Measurements from ENCODE around the gene BEAN1. TPM values are rescaled to one million over a fixed set of nuclear protein-coding genes. Genes with fewer than 3 reads are reported as not detected.

BEAN1 gene
- total RNA-seq, 1 experiment from 2014 or later, result 0.61 TPM

DNA sequence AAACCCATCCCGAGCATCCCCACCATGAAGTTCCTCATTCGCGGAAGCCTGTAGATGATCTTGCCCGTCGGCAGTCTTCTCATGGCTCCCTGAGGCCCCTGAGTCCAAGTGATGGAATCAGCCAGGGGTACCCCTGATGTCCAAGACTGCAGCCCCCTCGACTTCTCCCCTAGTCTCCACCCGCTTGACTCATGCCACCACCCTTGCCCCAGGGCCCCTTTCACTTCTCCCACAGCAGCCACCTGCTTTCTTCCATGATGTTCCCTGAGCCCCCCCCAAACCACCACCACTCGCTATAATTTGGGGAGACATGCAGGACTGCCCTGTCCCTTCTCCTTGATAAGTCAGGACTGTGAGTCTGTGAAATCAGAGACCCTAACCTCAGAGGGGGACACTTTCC, 11.4 kb downstream of the BEAN1 start:
- BruUV-seq (replicated peaks), result no TSS peak
- no peak overlapping the region for H3K27ac ChIP-seq (ENCODE audit: low read depth, low read length)
- H3K9me2 ChIP-seq (ENCODE audit: insufficient read depth), result no peaks in the 10 kb centered on the region
- peaks cover 12 to 18% of the 10 kb centered on the region in 2 experiments for H3K4me1 ChIP-seq (ENCODE audit: control insufficient read depth in 1 of 2, insufficient read depth in 2 of 2, low read length in 2 of 2)
- no peak overlapping the region for H3K4me3 ChIP-seq (replicated peaks in 1 of 2; ENCODE audit: low read depth in 1 of 2, low read length in 2 of 2)
- H3K9me3 ChIP-seq (ENCODE audit: control insufficient read depth in 1 of 2, insufficient read depth in 1 of 2, low read depth in 1 of 2, low read length in 2 of 2), result no peaks in the 10 kb centered on the region
- ATAC-seq (no peak), DNase-seq (ENCODE audit: low read depth, low spot score) (no peak)
- intact Hi-C loops (cut with micrococcal nuclease), result no loop called here
- TF ChIP-seq, protein P1, sequence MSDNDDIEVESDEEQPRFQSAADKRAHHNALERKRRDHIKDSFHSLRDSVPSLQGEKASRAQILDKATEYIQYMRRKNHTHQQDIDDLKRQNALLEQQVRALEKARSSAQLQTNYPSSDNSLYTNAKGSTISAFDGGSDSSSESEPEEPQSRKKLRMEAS (IDR thresholded peaks at IDR 0.05), result no peak
- TF ChIP-seq EGR1 (IDR thresholded peaks at IDR 0.05; ENCODE audit: low read depth), result no peak
- no peak for TF ChIP-seq TCF7L2 (IDR thresholded peaks at IDR 0.05; ENCODE audit: borderline replicate concordance, extremely low read depth, insufficient read depth, insufficient read length)
- no peak for TF ChIP-seq JUND (IDR thresholded peaks at IDR 0.05)
- TF ChIP-seq SP1 (IDR thresholded peaks at IDR 0.05; ENCODE audit: low read depth), result no peak
- no peak for TF ChIP-seq EZH2phosphoT487 (IDR thresholded peaks at IDR 0.05; ENCODE audit: borderline replicate concordance)
- TF ChIP-seq, protein P2, sequence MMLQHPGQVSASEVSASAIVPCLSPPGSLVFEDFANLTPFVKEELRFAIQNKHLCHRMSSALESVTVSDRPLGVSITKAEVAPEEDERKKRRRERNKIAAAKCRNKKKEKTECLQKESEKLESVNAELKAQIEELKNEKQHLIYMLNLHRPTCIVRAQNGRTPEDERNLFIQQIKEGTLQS (IDR thresholded peaks at IDR 0.05), result no peak
- no peak for TF ChIP-seq ZNF274 (IDR thresholded peaks at IDR 0.05; ENCODE audit: low read depth, low read length)
- TF ChIP-seq, protein P3, sequence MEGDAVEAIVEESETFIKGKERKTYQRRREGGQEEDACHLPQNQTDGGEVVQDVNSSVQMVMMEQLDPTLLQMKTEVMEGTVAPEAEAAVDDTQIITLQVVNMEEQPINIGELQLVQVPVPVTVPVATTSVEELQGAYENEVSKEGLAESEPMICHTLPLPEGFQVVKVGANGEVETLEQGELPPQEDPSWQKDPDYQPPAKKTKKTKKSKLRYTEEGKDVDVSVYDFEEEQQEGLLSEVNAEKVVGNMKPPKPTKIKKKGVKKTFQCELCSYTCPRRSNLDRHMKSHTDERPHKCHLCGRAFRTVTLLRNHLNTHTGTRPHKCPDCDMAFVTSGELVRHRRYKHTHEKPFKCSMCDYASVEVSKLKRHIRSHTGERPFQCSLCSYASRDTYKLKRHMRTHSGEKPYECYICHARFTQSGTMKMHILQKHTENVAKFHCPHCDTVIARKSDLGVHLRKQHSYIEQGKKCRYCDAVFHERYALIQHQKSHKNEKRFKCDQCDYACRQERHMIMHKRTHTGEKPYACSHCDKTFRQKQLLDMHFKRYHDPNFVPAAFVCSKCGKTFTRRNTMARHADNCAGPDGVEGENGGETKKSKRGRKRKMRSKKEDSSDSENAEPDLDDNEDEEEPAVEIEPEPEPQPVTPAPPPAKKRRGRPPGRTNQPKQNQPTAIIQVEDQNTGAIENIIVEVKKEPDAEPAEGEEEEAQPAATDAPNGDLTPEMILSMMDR (IDR thresholded peaks at IDR 0.05 in 2 of 3, conservative IDR thresholded peaks at IDR 0.05 in 1 of 3; ENCODE audit: borderline replicate concordance in 1 of 3, insufficient read depth in 1 of 3, low read depth in 2 of 3, low read length in 2 of 3), result no peak
- TF ChIP-seq REST (IDR thresholded peaks at IDR 0.05; ENCODE audit: low read depth), result no peak
- TF ChIP-seq CEBPB (IDR thresholded peaks at IDR 0.05; ENCODE audit: low read depth), result no peak
- no peak for TF ChIP-seq RAD21 (IDR thresholded peaks at IDR 0.05; ENCODE audit: low read depth)
- TF ChIP-seq POLR2A (IDR thresholded peaks at IDR 0.05; ENCODE audit: borderline replicate concordance, extremely low read depth, insufficient read depth, insufficient read length), result no peak
- no peak for TF ChIP-seq FOSL1 (IDR thresholded peaks at IDR 0.05; ENCODE audit: low read depth)
- no peak for TF ChIP-seq SRF (IDR thresholded peaks at IDR 0.05; ENCODE audit: low read depth)
- no peak for TF ChIP-seq ZFX (IDR thresholded peaks at IDR 0.05)
- no peak for TF ChIP-seq SIN3A (IDR thresholded peaks at IDR 0.05; ENCODE audit: low read depth)
- H3K9ac ChIP-seq (ENCODE audit: low read length), result no peak overlapping the region
- H2AFZ ChIP-seq (ENCODE audit: low read depth, low read length, poor library complexity, severe bottlenecking), result no peak overlapping the region
- H3K4me2 ChIP-seq (ENCODE audit: low read length), result no peak overlapping the region
- no peaks in the 10 kb centered on the region for H3K79me2 ChIP-seq (ENCODE audit: insufficient read depth, low read length)
- POLR2A ChIA-PET, result no interaction called here
- no peaks in the 10 kb centered on the region for H4K20me1 ChIP-seq (ENCODE audit: insufficient read depth)
- CTCF ChIA-PET, result no interaction called here
- RAD21 ChIA-PET (ENCODE audit: low non-redundant PET in 1 of 2, low total read pairs in 2 of 2, uncharacterized antibody in 2 of 2, unreplicated experiment in 2 of 2), result no interaction called here
- no peaks in the 10 kb centered on the region for H3K36me3 ChIP-seq (ENCODE audit: control insufficient read depth in 1 of 2, insufficient read depth in 2 of 2, low read length in 2 of 2)
- peaks cover 39% of the 10 kb centered on the region; the same call in 1 of the 2 replicates for H3K27me3 ChIP-seq (ENCODE audit: insufficient read depth, low read length)

Data from HCT116 (cell line).